OCI-LY1 (cell line): ENCODE results near the gene CGB2.
"Not testable (repeated sequence)": the region's sequence is repeated elsewhere in the genome, so short reads cannot be mapped to it uniquely, and the experiment has no call there.

ENCODE experiments used
- EZH2 ChIP-seq: fragments of 200-600 bp; sonication (generic), shearing (Covaris generic); IDR thresholded peaks from 2 replicates; pipeline ENCODE4 v1.8.0; 2017; ENCODE audit warnings: borderline replicate concordance, mixed run types, mild to moderate bottlenecking, antibody characterized with exemption, low read length, moderate library complexity, mixed read lengths
- TF ChIP-seq, protein P1 (sequence below): fragments of 200-600 bp; sonication (generic), shearing (Covaris generic); IDR thresholded peaks from 2 replicates; pipeline ENCODE4 v1.5.1; 2017; ENCODE audit warnings: mild to moderate bottlenecking, antibody characterized with exemption, low read length, moderate library complexity, mixed read lengths

DNA sequence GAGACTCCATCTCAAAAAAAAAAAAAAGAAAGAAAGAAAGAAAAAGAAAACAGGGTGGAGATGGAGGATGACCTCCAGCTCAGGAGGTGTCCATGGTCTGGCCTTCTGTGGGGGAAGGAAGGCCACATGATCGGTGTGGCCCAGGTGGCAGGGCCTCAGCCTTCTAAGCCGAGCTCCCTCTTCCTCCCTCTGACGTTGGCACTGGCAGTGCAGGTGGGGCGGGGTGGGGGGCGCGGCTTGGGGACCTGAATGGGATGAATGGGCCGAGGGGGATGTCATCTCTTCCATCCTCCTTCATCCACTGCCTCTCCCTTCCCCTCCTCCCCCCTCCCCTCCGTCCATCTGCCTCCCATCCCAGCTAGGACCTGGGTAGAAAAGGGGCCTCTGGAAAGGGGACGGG is 8.0 kb downstream of the CGB2 start:
- TF ChIP-seq, protein P1, sequence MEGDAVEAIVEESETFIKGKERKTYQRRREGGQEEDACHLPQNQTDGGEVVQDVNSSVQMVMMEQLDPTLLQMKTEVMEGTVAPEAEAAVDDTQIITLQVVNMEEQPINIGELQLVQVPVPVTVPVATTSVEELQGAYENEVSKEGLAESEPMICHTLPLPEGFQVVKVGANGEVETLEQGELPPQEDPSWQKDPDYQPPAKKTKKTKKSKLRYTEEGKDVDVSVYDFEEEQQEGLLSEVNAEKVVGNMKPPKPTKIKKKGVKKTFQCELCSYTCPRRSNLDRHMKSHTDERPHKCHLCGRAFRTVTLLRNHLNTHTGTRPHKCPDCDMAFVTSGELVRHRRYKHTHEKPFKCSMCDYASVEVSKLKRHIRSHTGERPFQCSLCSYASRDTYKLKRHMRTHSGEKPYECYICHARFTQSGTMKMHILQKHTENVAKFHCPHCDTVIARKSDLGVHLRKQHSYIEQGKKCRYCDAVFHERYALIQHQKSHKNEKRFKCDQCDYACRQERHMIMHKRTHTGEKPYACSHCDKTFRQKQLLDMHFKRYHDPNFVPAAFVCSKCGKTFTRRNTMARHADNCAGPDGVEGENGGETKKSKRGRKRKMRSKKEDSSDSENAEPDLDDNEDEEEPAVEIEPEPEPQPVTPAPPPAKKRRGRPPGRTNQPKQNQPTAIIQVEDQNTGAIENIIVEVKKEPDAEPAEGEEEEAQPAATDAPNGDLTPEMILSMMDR: not testable (repeated sequence)
- not testable (repeated sequence) for TF ChIP-seq EZH2
